K562 (cell line): ENCODE measurements around the gene KRTAP6-2. TPM values are rescaled to one million over a fixed set of nuclear protein-coding genes. Genes with fewer than 3 reads are reported as not detected.

Experiments
- BMI1 ChIP-seq: fragments of 150-350 bp; IDR thresholded peaks from 2 replicates; pipeline ENCODE4 v1.6.1; 2014; ENCODE audit warnings: low read length
- BRCA1 ChIP-seq, 2 experiments: fragments of 450-650 bp in 1 of 2; sonication (generic) in 1 of 2; formaldehyde crosslinking in 1 of 2; IDR thresholded peaks; 2 replicates each; pipeline versions ENCODE4 v1.5.0 to v1.6.1; 2017 to 2020; ENCODE audit warnings: mild to moderate bottlenecking in 1 of 2, missing genetic modification reagents in 1 of 2
- CREB1 ChIP-seq, 2 experiments: sonication (generic) in 1 of 2; formaldehyde crosslinking in 1 of 2; IDR thresholded peaks; 2 replicates each; pipeline versions ENCODE4 v1.6.1 to v1.8.0; 2012 to 2022; ENCODE audit warnings: inconsistent platforms in 1 of 2, mild to moderate bottlenecking in 1 of 2, missing genetic modification reagents in 1 of 2, moderate library complexity in 1 of 2
- CXXC5 ChIP-seq: fragments of 250-450 bp; sonication (Bioruptor Pico); IDR thresholded peaks from 2 replicates; pipeline ENCODE4 v1.8.0; 2022; ENCODE audit warnings: inconsistent platforms, mild to moderate bottlenecking, moderate library complexity
- DPF2 ChIP-seq: fragments of 450-650 bp; IDR thresholded peaks from 2 replicates; pipeline ENCODE4 v1.6.1; 2016
- MAX ChIP-seq: sonication (generic); formaldehyde crosslinking; IDR thresholded peaks from 2 replicates; pipeline ENCODE4 v1.9.0; 2022; ENCODE audit warnings: mild to moderate bottlenecking, missing genetic modification reagents
- MCM2 ChIP-seq: fragments of 450-650 bp; IDR thresholded peaks from 2 replicates; pipeline ENCODE4 v1.6.1; 2017; ENCODE audit warnings: low read depth, mild to moderate bottlenecking
- MLX ChIP-seq, 2 experiments: fragments of 450-650 bp in 1 of 2; sonication (generic) in 1 of 2; formaldehyde crosslinking; conservative IDR thresholded peaks; 2 replicates each; pipeline versions ENCODE4 v1.4.0 to v1.8.1; 2020 to 2022; ENCODE audit warnings: mild to moderate bottlenecking in 1 of 2, missing genetic modification reagents in 1 of 2
- NELFE ChIP-seq: IDR thresholded peaks from 2 replicates; pipeline ENCODE4 v1.6.1; 2011; ENCODE audit warnings: mild to moderate bottlenecking; ENCODE audit not compliant: insufficient read depth, insufficient read length
- NFE2 ChIP-seq: IDR thresholded peaks from 2 replicates; pipeline ENCODE4 v1.6.1; 2014; ENCODE audit warnings: antibody characterized with exemption, low read depth
- NFRKB ChIP-seq: fragments of 450-650 bp; IDR thresholded peaks from 2 replicates; pipeline ENCODE4 v1.6.1; 2016; ENCODE audit warnings: low read depth
- PBX2 ChIP-seq, 2 experiments: IDR thresholded peaks in 1 of 2; conservative IDR thresholded peaks in 1 of 2; 2 replicates each; pipeline ENCODE4 v1.6.1; 2016; ENCODE audit warnings: low read depth in 2 of 2, mild to moderate bottlenecking in 1 of 2, missing compliant biosample characterization in 1 of 2, missing genetic modification characterization in 1 of 2, moderate library complexity in 1 of 2
- ZNF224 ChIP-seq: sonication (generic); formaldehyde crosslinking; IDR thresholded peaks from 2 replicates; pipeline ENCODE4 v1.8.0; 2022; ENCODE audit warnings: mild to moderate bottlenecking, missing genetic modification reagents
- ZNF232 ChIP-seq: sonication (generic); formaldehyde crosslinking; IDR thresholded peaks from 2 replicates; pipeline ENCODE4 v1.8.0; 2022; ENCODE audit warnings: mild to moderate bottlenecking, missing genetic modification reagents
- ZNF507 ChIP-seq: conservative IDR thresholded peaks from 2 replicates; pipeline ENCODE4 v1.6.1; 2017; ENCODE audit warnings: missing genetic modification characterization, missing compliant biosample characterization
- ZNF639 ChIP-seq, 2 experiments: fragments of 200-800 bp in 1 of 2; sonication (Bioruptor generic) in 1 of 2; sonication (generic) in 1 of 2; formaldehyde crosslinking in 1 of 2; IDR thresholded peaks in 1 of 2; conservative IDR thresholded peaks in 1 of 2; 2 replicates each; pipeline versions ENCODE4 v1.5.0 to v1.6.1; 2016 to 2020; ENCODE audit warnings: missing compliant biosample characterization in 1 of 2, missing genetic modification characterization in 1 of 2, missing genetic modification reagents in 1 of 2
- polyA plus RNA-seq, 8 experiments: library from polyadenylated mRNA; depleted of rRNA in 4 of 8; stranded (reverse) in 5 of 8; unstranded in 3 of 8; fragments of >200 nt; fragmentation: Nextera tagmentation in 2 of 8; fragmentation: Illumina TruSeq in 1 of 8; extraction: Ambion mirVana in 2 of 8; extraction: Trizol in 1 of 8; gene quantifications; 2 replicates each; pipeline versions ENCODE4 v1.2.1 to v1.2.3, GENCODE V29; 2011 to 2014; ENCODE audit warnings: inconsistent platforms in 1 of 8, missing spikeins in 1 of 8
- total RNA-seq, 7 experiments: library from RNA; depleted of rRNA in 6 of 7; stranded (reverse); fragments of >200 nt in 6 of 7; fragmentation: Illumina TruSeq in 2 of 7; extraction: Trizol in 2 of 7; gene quantifications; 2 replicates each; pipeline versions ENCODE4 v1.2.1 to v1.2.3, GENCODE V29; 2011 to 2021; ENCODE audit warnings: low replicate concordance in 1 of 7

KRTAP6-2 gene
- total and polyA plus RNA-seq, 9 of the 15 experiments (the other 6 are each of a cell fraction or from before 2014, with no cell fraction given), result not detected

- no peak for TF ChIP-seq MCM2
- no peak for TF ChIP-seq PBX2 (CRISPR knock-in tag; IDR thresholded peaks at IDR 0.05; ENCODE audit: low read depth)
- TF ChIP-seq PBX2 (tag; conservative IDR thresholded peaks at IDR 0.05; ENCODE audit: low read depth), result no peak
- TF ChIP-seq NFE2, result no peak
- no peak for TF ChIP-seq BMI1
- TF ChIP-seq CREB1 (IDR thresholded peaks at IDR 0.05), result no peak
- TF ChIP-seq CREB1 (CRISPR knock-in tag; IDR thresholded peaks at IDR 0.05), result no peak
- no peak for TF ChIP-seq ZNF639 (CRISPR knock-in tag; conservative IDR thresholded peaks at IDR 0.05 in 1 of 2, IDR thresholded peaks at IDR 0.05 in 1 of 2)
- no peak for TF ChIP-seq NFRKB
- no peak for TF ChIP-seq CXXC5
- no peak for TF ChIP-seq MAX
- no peak for TF ChIP-seq DPF2
- no peak for TF ChIP-seq ZNF224
- no peak for TF ChIP-seq MLX (CRISPR knock-in tag; conservative IDR thresholded peaks at IDR 0.05)
- TF ChIP-seq ZNF232, result no peak
- TF ChIP-seq ZNF507 (tag), result no peak
- no peak for TF ChIP-seq BRCA1 (IDR thresholded peaks at IDR 0.05)
- no peak for TF ChIP-seq BRCA1 (CRISPR knock-in tag; IDR thresholded peaks at IDR 0.05)
- no peak for TF ChIP-seq NELFE
Observed at GRCh38 chr21:30620080-30620479, 21.4 kb upstream of the KRTAP6-2 start (continued).
